GM19193 (cell line): ENCODE results near the gene CCDC142.
A peak's percentile ranks its signal among the peaks of the same experiment; 100 is the strongest.

Experiments used
- POLR2A ChIP-seq: IDR thresholded peaks from 4 replicates; pipeline ENCODE4 v1.6.1; 2011; ENCODE audit not compliant: insufficient read depth, insufficient read length; ENCODE audit errors: extremely low read depth

CCDC142 gene

DNA sequence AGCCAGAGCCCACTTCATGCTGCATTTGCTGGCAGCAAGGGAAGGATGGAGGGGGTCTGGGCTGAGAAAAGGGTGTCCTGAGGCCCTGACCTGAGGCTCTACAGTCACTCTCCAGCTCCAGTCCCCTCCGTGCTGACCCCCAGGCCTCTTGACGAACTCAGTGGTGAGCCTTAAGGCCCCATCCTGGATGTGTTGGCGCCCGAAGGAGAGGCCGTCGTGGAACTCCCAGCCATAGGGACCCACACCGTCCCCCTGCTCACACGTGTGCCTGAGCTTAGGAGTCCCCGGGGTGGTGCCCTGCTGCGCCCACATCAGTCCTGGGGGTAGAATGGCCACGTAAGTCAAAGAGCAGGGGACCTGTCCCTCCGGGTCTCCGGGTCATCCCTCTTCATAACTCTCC lies 18.4 kb downstream of the CCDC142 start:
- no peak for TF ChIP-seq POLR2A

- TF ChIP-seq POLR2A: no peak
Observed at GRCh38 chr2:74462786-74463105, 20.1 kb downstream of the CCDC142 start.

DNA sequence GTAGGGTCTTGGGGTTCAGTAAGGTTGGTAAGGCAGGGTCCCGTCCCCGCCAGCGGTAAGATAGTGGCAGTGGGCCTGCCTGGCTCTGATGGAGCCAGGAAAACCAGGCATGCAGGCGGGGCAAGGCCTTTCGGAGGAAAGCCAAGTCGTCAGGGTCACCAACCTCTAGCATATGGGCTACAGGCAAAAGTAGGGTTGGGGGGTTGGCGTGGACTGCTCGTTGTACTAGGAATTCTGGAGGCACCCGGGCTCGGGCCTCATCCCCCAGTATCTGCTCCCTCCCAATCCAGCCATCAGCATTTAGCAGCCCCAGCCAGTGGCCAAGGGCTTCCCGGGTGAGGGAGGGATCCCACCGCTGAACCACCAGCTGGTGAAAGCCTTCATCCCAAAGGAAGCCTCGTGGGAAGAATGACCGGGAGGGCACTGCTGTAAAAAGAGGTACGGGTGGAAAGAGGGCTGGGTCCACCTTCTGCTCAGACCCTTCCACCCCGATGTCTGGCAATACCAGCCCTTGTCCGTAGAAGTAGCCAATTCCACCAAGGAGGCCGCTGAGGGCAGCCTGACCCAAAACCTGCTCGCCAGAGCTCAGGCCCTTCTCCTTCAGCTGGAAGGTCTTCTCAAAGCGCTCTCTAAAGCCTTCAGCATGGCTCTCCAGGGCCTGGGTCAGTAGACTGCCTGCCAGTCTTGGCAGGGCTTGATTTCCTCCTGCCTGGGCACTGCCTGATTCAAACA lies 20.6 kb downstream of the CCDC142 start:
- TF ChIP-seq POLR2A: no peak

GRCh38 chr2:74461187-74462053 lies 21.4 kb downstream of the CCDC142 start:
- no peak for TF ChIP-seq POLR2A

DNA sequence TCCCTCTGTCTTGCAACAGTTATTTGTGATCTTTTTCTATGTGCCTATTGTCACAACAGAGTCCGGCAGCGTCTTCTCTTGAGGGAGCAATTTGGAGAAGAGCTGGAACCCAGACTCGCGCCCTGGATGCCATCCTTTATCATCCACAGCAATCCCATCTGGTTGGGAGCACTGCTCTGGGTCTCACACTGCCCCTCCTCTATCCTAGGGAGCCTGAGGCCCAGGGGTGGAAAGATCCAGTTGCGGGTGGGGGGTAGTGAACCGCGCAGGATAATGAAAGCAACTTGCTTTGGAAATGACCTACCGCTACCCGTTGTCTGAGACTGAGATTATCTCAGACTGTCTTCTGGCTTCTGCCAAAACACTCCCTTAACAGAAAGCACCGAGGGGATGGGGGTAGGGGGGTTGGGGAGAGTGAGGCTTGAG lies 23.8 kb downstream of the CCDC142 start:
- TF ChIP-seq POLR2A: no peak

DNA sequence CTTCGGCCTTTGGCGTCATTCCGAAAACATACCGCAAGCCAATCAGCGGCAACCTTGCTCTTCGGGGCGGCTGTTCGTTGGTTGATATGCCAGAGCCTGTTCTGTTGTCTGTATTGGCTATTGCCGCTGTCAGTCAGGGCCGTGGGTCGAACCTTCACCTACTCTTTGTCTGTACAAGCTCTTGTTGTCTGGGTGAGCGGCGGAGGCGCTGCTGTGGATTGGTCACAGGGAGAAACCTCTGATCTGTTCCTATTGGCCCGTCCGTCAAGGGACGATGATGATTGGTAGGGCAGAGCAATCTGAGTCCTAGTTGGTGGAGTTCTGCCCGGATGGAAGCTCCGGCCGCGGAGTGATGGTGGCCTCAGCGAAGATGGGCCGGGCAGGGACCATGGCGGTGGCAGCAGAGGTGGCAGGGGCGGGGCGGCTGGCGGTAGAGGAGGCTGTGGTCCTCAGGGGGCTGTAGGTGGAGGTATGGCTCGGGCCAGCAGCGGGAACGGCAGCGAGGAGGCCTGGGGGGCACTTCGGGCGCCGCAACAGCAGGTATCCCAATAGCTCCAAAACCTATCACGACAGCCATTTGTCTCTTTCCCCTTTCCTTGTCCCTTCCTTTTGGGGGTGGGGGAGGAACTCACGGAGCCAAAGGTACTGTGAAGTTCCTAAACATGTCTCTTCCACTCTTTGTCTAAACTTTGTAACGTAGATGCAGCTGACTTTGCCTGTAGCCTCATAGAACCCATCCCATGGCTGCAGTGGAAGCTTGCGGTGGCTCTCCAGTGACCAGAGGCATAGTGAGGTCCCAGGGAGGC lies 24.5 kb downstream of the CCDC142 start, which contains the start of gene WBP1:
TSS of gene WBP1 (plus strand) at position 307 of the 806 bp plus-strand sequence. CDS start at position 472, 165 bp downstream.
- TF ChIP-seq POLR2A: no peak

GRCh38 chr2:74457549-74458131 lies 25.2 kb downstream of the CCDC142 start:
- peak; percentile 75 for TF ChIP-seq POLR2A

- no peak for TF ChIP-seq POLR2A
Observed at GRCh38 chr2:74457129-74457548, 25.7 kb downstream of the CCDC142 start.

GRCh38 chr2:74454654-74455511 lies 27.9 kb downstream of the CCDC142 start, which contains the start of gene INO80B:
Gene INO80B, plus strand, starts transcription at chr2:74455087. Its CDS starts 30 bp downstream, at chr2:74455117.
- peak; percentile 52 for TF ChIP-seq POLR2A

DNA sequence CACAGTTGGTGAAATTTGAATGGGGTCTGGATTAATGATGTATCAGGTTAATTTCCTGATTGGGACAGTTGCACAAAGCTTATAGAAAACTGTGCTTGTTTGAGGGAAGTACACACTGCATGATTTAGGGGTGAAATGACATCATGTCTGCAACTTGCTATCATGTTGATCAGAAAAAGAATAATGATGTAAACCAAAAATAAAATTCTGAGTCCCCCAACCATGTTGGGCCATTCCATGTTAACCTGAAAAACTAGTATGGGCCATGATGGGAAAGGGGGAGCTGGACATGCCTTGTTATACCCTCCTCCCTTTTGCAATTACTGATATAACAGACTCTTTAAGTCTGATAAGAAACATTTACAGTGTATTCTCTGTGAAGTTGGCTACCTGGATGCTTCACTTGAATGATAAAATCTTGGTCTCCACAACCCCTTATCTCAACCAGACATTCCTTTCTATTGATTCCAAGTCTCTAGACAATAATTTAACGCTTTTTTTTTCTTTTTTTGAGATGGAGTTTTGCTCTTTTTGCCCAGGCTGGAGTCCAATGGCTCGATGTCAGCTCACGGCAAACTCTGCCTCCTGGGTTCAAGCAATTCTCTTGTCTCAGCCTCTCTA lies 32.1 kb downstream of the CCDC142 start:
- TF ChIP-seq POLR2A: no peak

DNA sequence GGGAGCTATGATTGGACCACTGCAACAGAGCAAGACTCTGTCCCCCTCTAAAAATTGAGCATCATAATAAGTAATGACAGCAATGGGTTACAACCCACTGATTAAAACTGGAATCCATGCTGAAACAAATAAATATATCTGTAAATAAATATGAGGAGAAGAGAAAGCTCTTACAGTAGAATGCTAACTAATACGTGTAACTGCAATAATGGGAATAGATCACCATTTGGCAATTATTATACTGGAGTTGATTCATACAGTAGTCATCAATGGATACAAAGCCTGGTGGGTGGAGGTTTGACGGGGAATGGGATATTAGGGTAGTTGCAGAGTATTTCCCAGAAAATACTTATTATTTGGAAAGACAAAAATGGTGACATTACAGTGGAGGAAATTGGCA lies 34.0 kb downstream of the CCDC142 start:
- TF ChIP-seq POLR2A: no peak

GRCh38 chr2:74447230-74447999 lies 35.4 kb downstream of the CCDC142 start:
- no peak for TF ChIP-seq POLR2A

DNA sequence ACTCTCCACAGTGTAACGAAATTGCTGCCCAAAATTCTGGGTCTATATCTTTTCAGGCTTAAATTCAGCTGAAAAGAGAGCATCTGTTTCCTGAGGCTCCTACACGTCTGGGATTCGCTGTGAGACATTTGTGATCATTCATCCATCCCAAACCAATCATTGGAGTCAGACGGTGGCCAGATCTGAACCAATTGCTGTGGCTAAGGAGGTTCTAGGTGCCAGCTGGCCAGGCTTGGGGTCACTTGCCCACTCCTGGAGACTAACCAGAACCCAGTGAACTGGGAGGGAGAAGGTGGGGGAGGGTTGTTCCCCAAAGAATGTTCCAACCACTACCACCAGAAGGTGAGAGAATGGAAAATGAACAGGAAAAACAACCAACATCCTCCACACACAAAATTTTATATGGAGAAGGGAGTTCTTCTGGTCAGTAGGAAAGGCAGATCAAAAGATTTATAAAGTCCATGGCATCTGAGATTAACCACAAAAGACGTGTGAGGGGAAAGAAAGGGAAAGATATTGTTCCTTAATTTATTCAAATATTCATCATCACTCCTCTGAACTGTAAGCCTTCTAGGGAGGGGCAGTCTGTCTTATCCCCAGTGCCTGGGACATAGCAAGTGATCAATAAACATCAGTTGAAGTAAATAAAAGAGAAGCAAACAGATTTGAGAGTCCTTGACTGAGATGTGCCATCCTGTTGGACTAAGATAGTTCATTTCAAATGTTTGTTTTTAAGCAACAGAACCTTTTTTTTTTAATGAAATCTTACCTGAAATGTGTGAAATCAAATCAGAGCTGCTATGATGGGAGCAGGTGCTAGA lies 38.1 kb downstream of the CCDC142 start:
- no peak for TF ChIP-seq POLR2A
